Measurements from ENCODE around the gene LRRC40. TPM values are rescaled to one million over a fixed set of nuclear protein-coding genes. Genes with fewer than 3 reads are reported as not detected.

LRRC40 gene
- total and polyA plus RNA-seq, 9 of the 15 experiments (the other 6 are each of a cell fraction or from before 2014, with no cell fraction given): 16.1 to 36.2 (median 30.9) TPM

DNA sequence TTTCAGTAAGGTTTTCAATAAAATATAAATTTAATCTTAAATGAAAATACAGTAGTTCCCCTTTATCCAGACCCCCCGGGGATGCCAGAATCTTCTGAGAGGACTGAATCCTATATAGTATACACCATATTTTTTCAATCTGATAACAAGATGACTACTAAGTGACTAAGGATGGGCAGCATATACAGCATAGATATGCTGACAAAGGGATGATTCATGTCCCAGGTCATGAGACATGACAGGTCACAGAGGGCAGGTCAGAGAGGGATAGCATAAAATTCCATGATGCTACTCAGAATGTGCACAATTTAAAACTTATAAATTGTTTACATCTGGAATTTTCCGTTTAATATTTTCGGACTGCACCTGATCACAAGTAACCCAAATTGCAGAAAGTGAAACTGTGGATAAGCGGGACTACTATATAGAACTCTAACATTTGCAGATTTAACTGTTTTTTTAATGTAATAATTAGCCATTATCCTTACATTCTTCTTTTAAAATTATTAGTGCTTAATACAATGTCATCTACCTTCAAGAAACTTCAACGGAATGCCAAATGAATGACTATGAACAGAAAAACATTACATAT, 48.8 kb downstream of the LRRC40 start (continued):
- TF ChIP-seq, protein P1, sequence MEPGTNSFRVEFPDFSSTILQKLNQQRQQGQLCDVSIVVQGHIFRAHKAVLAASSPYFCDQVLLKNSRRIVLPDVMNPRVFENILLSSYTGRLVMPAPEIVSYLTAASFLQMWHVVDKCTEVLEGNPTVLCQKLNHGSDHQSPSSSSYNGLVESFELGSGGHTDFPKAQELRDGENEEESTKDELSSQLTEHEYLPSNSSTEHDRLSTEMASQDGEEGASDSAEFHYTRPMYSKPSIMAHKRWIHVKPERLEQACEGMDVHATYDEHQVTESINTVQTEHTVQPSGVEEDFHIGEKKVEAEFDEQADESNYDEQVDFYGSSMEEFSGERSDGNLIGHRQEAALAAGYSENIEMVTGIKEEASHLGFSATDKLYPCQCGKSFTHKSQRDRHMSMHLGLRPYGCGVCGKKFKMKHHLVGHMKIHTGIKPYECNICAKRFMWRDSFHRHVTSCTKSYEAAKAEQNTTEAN (CRISPR knock-in tag; IDR thresholded peaks at IDR 0.05): no peak
- TF ChIP-seq MEIS2 (IDR thresholded peaks at IDR 0.05; ENCODE audit: partially characterized antibody): peak; percentile 96
- TF ChIP-seq, protein P2, sequence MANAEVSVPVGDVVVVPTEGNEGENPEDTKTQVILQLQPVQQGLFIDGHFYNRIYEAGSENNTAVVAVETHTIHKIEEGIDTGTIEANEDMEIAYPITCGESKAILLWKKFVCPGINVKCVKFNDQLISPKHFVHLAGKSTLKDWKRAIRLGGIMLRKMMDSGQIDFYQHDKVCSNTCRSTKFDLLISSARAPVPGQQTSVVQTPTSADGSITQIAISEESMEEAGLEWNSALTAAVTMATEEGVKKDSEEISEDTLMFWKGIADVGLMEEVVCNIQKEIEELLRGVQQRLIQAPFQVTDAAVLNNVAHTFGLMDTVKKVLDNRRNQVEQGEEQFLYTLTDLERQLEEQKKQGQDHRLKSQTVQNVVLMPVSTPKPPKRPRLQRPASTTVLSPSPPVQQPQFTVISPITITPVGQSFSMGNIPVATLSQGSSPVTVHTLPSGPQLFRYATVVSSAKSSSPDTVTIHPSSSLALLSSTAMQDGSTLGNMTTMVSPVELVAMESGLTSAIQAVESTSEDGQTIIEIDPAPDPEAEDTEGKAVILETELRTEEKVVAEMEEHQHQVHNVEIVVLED (CRISPR knock-in tag; IDR thresholded peaks at IDR 0.05): no peak
- no peak for TF ChIP-seq RNF2 (IDR thresholded peaks at IDR 0.05)
- no peak for TF ChIP-seq SAFB2 (IDR thresholded peaks at IDR 0.05; ENCODE audit: borderline replicate concordance, low read depth, low read length, severe bottlenecking)
- no peak for TF ChIP-seq ZNF785 (CRISPR knock-in tag; IDR thresholded peaks at IDR 0.05)
- TF ChIP-seq PTBP1 (IDR thresholded peaks at IDR 0.05; ENCODE audit: low read depth, low read length): no peak
- TF ChIP-seq LEF1 (IDR thresholded peaks at IDR 0.05): 0 out of 2 replicates have a peak, but pooled peaks have one; percentile 26
- no peak for TF ChIP-seq BCOR (IDR thresholded peaks at IDR 0.05)
- no peak for TF ChIP-seq MAX (CRISPR knock-in tag; IDR thresholded peaks at IDR 0.05)
- no peak for TF ChIP-seq ZNF184 (CRISPR knock-in tag; IDR thresholded peaks at IDR 0.05)
- TF ChIP-seq ZZZ3 (IDR thresholded peaks at IDR 0.05): no peak
- no peak for TF ChIP-seq HNRNPL (IDR thresholded peaks at IDR 0.05; ENCODE audit: low read depth, low read length)
- TF ChIP-seq, protein P3, sequence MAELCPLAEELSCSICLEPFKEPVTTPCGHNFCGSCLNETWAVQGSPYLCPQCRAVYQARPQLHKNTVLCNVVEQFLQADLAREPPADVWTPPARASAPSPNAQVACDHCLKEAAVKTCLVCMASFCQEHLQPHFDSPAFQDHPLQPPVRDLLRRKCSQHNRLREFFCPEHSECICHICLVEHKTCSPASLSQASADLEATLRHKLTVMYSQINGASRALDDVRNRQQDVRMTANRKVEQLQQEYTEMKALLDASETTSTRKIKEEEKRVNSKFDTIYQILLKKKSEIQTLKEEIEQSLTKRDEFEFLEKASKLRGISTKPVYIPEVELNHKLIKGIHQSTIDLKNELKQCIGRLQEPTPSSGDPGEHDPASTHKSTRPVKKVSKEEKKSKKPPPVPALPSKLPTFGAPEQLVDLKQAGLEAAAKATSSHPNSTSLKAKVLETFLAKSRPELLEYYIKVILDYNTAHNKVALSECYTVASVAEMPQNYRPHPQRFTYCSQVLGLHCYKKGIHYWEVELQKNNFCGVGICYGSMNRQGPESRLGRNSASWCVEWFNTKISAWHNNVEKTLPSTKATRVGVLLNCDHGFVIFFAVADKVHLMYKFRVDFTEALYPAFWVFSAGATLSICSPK (IDR thresholded peaks at IDR 0.05; ENCODE audit: borderline replicate concordance): no peak
- no peak for TF ChIP-seq ARHGAP35 (IDR thresholded peaks at IDR 0.05; ENCODE audit: partially characterized antibody)
- peak; percentile 43; the same call in 1 of the 2 replicates for TF ChIP-seq MAFF (IDR thresholded peaks at IDR 0.05; ENCODE audit: low read length)
- TF ChIP-seq JUND (IDR thresholded peaks at IDR 0.05; ENCODE audit: borderline replicate concordance, low read depth, low read length): peak; percentile 91
- peak; percentile 87 for TF ChIP-seq JUND (tag; IDR thresholded peaks at IDR 0.05; ENCODE audit: borderline replicate concordance, low read depth, low read length)
- no peak for TF ChIP-seq KLF1 (tag; IDR thresholded peaks at IDR 0.05)
- TF ChIP-seq POLR3G (IDR thresholded peaks at IDR 0.05; ENCODE audit: extremely low read depth, insufficient read length, insufficient replicate concordance): no peak
- TF ChIP-seq PHTF2 (CRISPR knock-in tag; IDR thresholded peaks at IDR 0.05): no peak
- TF ChIP-seq RBM15 (IDR thresholded peaks at IDR 0.05; ENCODE audit: insufficient read depth, low read length): no peak
- peak; percentile 98 for TF ChIP-seq MECOM (CRISPR knock-in tag; IDR thresholded peaks at IDR 0.05)
- TF ChIP-seq KDM1A (IDR thresholded peaks at IDR 0.05): peak; percentile 47 to 66; a peak in 3 of 4 replicates
- no peak for TF ChIP-seq GABPA (tag; conservative IDR thresholded peaks at IDR 0.05; ENCODE audit: low read depth)
- TF ChIP-seq HDGF (IDR thresholded peaks at IDR 0.05): no peak
- no peak for TF ChIP-seq ZNF347 (CRISPR knock-in tag; IDR thresholded peaks at IDR 0.05; ENCODE audit: low read depth)
- no peak for TF ChIP-seq HLTF (IDR thresholded peaks at IDR 0.05)
